22Rv1 (cell line): ENCODE measurements around the gene R3HCC1L.

ENCODE experiments used
- CTCF ChIP-seq: fragments of 450-650 bp; IDR thresholded peaks from 2 replicates; pipeline ENCODE4 v1.5.1; 2017; ENCODE audit warnings: mild to moderate bottlenecking
- ZFX ChIP-seq: fragments of 450-650 bp; IDR thresholded peaks from 2 replicates; pipeline ENCODE4 v1.6.1; 2017; ENCODE audit warnings: antibody characterized with exemption, borderline replicate concordance

GRCh38 chr10:98195120-98195519 is 60.7 kb downstream of the R3HCC1L start:
- TF ChIP-seq CTCF (no peak), ZFX (no peak)
